ENCODE measurements around the gene POLR3K.

- TF ChIP-seq CTCF (IDR thresholded peaks at IDR 0.05) (no peak), EZH2phosphoT487 (IDR thresholded peaks at IDR 0.05) (no peak), EZH2 (IDR thresholded peaks at IDR 0.05) (no peak)
These were observed 48.9 kb upstream of the POLR3K start for GRCh38 chr16:102060-102855.

Measured in neural progenitor cell (in vitro differentiated cells).